SK-N-SH (cell line): ENCODE results near the gene RAD51B.

Source experiments
- CHD2 ChIP-seq: fragments of 150-350 bp; IDR thresholded peaks from 2 replicates; pipeline ENCODE4 v1.6.1; 2018; ENCODE audit warnings: low read length; ENCODE audit not compliant: partially characterized antibody
- CTCF ChIP-seq: fragments of 200-600 bp; sonication (generic); IDR thresholded peaks from 2 replicates; pipeline ENCODE4 v1.6.1; 2017; ENCODE audit warnings: antibody characterized with exemption, mild to moderate bottlenecking, moderate library complexity
- EZH2phosphoT487 ChIP-seq: fragments of 200-600 bp; sonication (generic); IDR thresholded peaks from 2 replicates; pipeline ENCODE4 v1.6.1; 2017; ENCODE audit warnings: low read depth, mixed run types, mild to moderate bottlenecking, antibody characterized with exemption, moderate library complexity, borderline replicate concordance
- FOXM1 ChIP-seq: IDR thresholded peaks from 2 replicates; pipeline ENCODE4 v1.4.0; 2012; ENCODE audit warnings: low read depth, mild to moderate bottlenecking
- GABPA ChIP-seq: IDR thresholded peaks from 2 replicates; pipeline ENCODE4 v1.4.0; 2012; ENCODE audit warnings: low read depth, mild to moderate bottlenecking
- JUND ChIP-seq: IDR thresholded peaks from 2 replicates; pipeline ENCODE4 v1.4.0; 2012
- MXI1 ChIP-seq: IDR thresholded peaks from 2 replicates; pipeline ENCODE4 v1.6.1; 2012; ENCODE audit warnings: mild to moderate bottlenecking, low read depth, low read length, improper control_type of control experiment
- POLR2AphosphoS5 ChIP-seq: IDR thresholded peaks from 2 replicates; pipeline ENCODE4 v1.6.1; 2012; ENCODE audit warnings: low read depth, low read length
- RAD21 ChIP-seq: IDR thresholded peaks from 2 replicates; pipeline ENCODE4 v1.6.1; 2012; ENCODE audit warnings: mild to moderate bottlenecking, low read length
- RXRA ChIP-seq: IDR thresholded peaks from 2 replicates; pipeline ENCODE4 v1.4.0; 2012; ENCODE audit warnings: low read depth, mild to moderate bottlenecking, borderline replicate concordance
- TAF1 ChIP-seq: IDR thresholded peaks from 2 replicates; pipeline ENCODE4 v1.6.1; 2012; ENCODE audit warnings: low read depth, mild to moderate bottlenecking, low read length, moderate library complexity, borderline replicate concordance
- TCF12 ChIP-seq: IDR thresholded peaks from 2 replicates; pipeline ENCODE4 v1.4.0; 2012
- TF ChIP-seq, protein P1 (sequence below): IDR thresholded peaks from 2 replicates; pipeline ENCODE4 v1.6.1; 2012; ENCODE audit warnings: mild to moderate bottlenecking, low read depth, low read length, moderate library complexity

DNA sequence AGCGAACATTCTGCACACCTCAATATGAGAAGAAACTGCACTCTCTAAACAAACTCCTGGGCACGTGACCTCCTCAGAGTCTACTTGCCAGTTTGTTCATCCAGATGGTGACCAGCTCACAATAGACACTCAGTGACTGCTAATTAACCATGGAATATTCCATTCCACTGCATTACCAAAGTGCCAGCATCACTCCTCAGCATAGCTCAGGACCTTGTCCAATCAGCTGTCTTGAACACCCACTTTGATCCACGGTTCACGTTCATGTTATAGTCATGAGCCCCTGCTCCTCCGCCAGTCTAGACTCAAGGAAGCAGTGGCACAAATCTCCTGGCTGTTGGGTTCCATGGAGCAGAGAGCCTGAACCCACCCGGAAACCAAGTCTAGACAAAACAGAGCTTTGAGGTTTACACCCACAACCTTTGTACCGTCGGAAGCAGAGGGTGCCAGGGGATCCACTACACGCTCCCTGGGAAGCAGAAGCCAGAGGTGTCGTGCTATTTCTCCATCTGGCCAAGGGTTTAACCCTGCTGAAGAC is 688.0 kb downstream of the RAD51B start:
- no peak for TF ChIP-seq RXRA
- no peak for TF ChIP-seq MXI1
- TF ChIP-seq CTCF, result no peak
- no peak for TF ChIP-seq GABPA
- no peak for TF ChIP-seq POLR2AphosphoS5
- no peak for TF ChIP-seq RAD21
- TF ChIP-seq CHD2, result no peak
- TF ChIP-seq EZH2phosphoT487, result no peak
- no peak for TF ChIP-seq TAF1
- TF ChIP-seq JUND, result no peak
- no peak for TF ChIP-seq TCF12
- TF ChIP-seq FOXM1, result no peak
- TF ChIP-seq, protein P1, sequence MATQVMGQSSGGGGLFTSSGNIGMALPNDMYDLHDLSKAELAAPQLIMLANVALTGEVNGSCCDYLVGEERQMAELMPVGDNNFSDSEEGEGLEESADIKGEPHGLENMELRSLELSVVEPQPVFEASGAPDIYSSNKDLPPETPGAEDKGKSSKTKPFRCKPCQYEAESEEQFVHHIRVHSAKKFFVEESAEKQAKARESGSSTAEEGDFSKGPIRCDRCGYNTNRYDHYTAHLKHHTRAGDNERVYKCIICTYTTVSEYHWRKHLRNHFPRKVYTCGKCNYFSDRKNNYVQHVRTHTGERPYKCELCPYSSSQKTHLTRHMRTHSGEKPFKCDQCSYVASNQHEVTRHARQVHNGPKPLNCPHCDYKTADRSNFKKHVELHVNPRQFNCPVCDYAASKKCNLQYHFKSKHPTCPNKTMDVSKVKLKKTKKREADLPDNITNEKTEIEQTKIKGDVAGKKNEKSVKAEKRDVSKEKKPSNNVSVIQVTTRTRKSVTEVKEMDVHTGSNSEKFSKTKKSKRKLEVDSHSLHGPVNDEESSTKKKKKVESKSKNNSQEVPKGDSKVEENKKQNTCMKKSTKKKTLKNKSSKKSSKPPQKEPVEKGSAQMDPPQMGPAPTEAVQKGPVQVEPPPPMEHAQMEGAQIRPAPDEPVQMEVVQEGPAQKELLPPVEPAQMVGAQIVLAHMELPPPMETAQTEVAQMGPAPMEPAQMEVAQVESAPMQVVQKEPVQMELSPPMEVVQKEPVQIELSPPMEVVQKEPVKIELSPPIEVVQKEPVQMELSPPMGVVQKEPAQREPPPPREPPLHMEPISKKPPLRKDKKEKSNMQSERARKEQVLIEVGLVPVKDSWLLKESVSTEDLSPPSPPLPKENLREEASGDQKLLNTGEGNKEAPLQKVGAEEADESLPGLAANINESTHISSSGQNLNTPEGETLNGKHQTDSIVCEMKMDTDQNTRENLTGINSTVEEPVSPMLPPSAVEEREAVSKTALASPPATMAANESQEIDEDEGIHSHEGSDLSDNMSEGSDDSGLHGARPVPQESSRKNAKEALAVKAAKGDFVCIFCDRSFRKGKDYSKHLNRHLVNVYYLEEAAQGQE, result no peak
